Gastrocnemius medialis (tissue), 4 donors: Measurements from ENCODE around the gene MATN1. TPM values are rescaled to one million over a fixed set of nuclear protein-coding genes. Genes with fewer than 3 reads are reported as not detected.

Source experiments
- ATAC-seq, 2 donors: fragments of 150-250 bp; one replicate each; pipeline ENCODE4 v1.9.1; 2016
- DNase-seq, 2 donors: peaks; one replicate each; pipeline ENCODE4 v3.0.0-alpha.2; 2019
- H3K27ac ChIP-seq, 4 donors: fragments of 200-600 bp; sonication (generic); 1 replicate in 1 of 4; 2 replicates in 3 of 4; pipeline ENCODE4 v1.5.1; 2016 to 2018; ENCODE audit warnings: mild to moderate bottlenecking in 2 of 4, moderate library complexity in 1 of 4
- H3K27me3 ChIP-seq, 3 donors: fragments of 200-600 bp; sonication (generic) in 2 of 3; 1 replicate in 1 of 3; 2 replicates in 2 of 3; pipeline versions ENCODE4 v1.5.1 to v1.6.0; 2016 to 2019; ENCODE audit warnings: mild to moderate bottlenecking in 1 of 3, moderate library complexity in 1 of 3
- H3K36me3 ChIP-seq, 2 donors: fragments of 200-600 bp; sonication (generic) in 1 of 2; one replicate each; pipeline ENCODE4 v1.5.1; 2017 to 2018
- H3K4me1 ChIP-seq, 2 donors: fragments of 200-600 bp; sonication (generic) in 1 of 2; one replicate each; pipeline ENCODE4 v1.5.1; 2016 to 2017; ENCODE audit warnings: mild to moderate bottlenecking in 2 of 2
- H3K4me3 ChIP-seq, 4 donors: fragments of 200-600 bp; sonication (generic) in 3 of 4; 1 replicate in 1 of 4; 2 replicates in 3 of 4; pipeline ENCODE4 v1.5.1; 2016 to 2019; ENCODE audit warnings: mild to moderate bottlenecking in 2 of 4
- H3K9me3 ChIP-seq, 3 donors: fragments of 200-600 bp; sonication (generic) in 2 of 3; 1 replicate in 1 of 3; 2 replicates in 2 of 3; pipeline ENCODE4 v1.5.1; 2016 to 2019
- POLR2A ChIP-seq, 2 donors: fragments of 450-650 bp; IDR thresholded peaks; one replicate each; pipeline ENCODE4 v1.6.1; 2017; ENCODE audit warnings: antibody characterized with exemption in 2 of 2, mild to moderate bottlenecking in 2 of 2, moderate library complexity in 2 of 2
- in situ Hi-C, 4 donors: fragments of 200-750 bp; cut with MboI; loops; one replicate each; pipeline versions ENCODE4 v1.15.0 to v1.8.0; 2017; ENCODE audit warnings: low sequenced_read_pairs in 4 of 4
- intact Hi-C: fragments of 100-400 bp; cut with DNase I; formaldehyde crosslinking; loops from one replicate; pipeline ENCODE4 v1.15.1; 2023; ENCODE audit warnings: low total_unique reads
- total RNA-seq, 4 donors: library from RNA; depleted of rRNA; stranded (reverse); fragments of >200 nt; gene quantifications; one replicate each; pipeline versions ENCODE4 v1.1.0 to v1.2.3, GENCODE V29; 2016
- TF ChIP-seq, protein P1 (sequence below), 5 experiments: fragments of 450-650 bp in 3 of 5; fragments of 200-600 bp in 2 of 5; sonication (generic) in 2 of 5; IDR thresholded peaks in 4 of 5; conservative IDR thresholded peaks in 1 of 5; 1 replicate in 4 of 5; 2 replicates in 1 of 5; pipeline ENCODE4 v1.5.1; 2016 to 2019; ENCODE audit warnings: antibody characterized with exemption in 5 of 5, mild to moderate bottlenecking in 3 of 5, moderate library complexity in 3 of 5

Gene MATN1
- total RNA-seq, 4 donors from 2014 or later, result not detected

- H3K9me3 ChIP-seq, result no peaks in the 10 kb centered on the region
- ATAC-seq (no peak), DNase-seq (no peak)
- intact Hi-C loops, result loop anchor here (5.0 kb wide), 1 partner anchor 1918 kb away; no protein-coding TSS in a partner anchor
- no peaks in the 10 kb centered on the region for H3K36me3 ChIP-seq
- in situ Hi-C loops, result loop anchor here in 1 of 4 donors (25.0 kb wide), 1 partner anchor 1818 kb away; no protein-coding TSS in a partner anchor
- H3K27me3 ChIP-seq, result no peaks in the 10 kb centered on the region
- H3K4me1 ChIP-seq, result peaks cover 4 to 6% of the 10 kb centered on the region in 2 donors
- TF ChIP-seq, protein P1, sequence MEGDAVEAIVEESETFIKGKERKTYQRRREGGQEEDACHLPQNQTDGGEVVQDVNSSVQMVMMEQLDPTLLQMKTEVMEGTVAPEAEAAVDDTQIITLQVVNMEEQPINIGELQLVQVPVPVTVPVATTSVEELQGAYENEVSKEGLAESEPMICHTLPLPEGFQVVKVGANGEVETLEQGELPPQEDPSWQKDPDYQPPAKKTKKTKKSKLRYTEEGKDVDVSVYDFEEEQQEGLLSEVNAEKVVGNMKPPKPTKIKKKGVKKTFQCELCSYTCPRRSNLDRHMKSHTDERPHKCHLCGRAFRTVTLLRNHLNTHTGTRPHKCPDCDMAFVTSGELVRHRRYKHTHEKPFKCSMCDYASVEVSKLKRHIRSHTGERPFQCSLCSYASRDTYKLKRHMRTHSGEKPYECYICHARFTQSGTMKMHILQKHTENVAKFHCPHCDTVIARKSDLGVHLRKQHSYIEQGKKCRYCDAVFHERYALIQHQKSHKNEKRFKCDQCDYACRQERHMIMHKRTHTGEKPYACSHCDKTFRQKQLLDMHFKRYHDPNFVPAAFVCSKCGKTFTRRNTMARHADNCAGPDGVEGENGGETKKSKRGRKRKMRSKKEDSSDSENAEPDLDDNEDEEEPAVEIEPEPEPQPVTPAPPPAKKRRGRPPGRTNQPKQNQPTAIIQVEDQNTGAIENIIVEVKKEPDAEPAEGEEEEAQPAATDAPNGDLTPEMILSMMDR (IDR thresholded peaks at IDR 0.05 in 4 of 5, conservative IDR thresholded peaks at IDR 0.05 in 1 of 5), result no peak
- no peak for TF ChIP-seq POLR2A (IDR thresholded peaks at IDR 0.05)
- no peak overlapping the region for H3K27ac ChIP-seq
- no peak overlapping the region for H3K4me3 ChIP-seq
Observed at GRCh38 chr1:30705698-30706097, 17.7 kb downstream of the MATN1 start.

DNA sequence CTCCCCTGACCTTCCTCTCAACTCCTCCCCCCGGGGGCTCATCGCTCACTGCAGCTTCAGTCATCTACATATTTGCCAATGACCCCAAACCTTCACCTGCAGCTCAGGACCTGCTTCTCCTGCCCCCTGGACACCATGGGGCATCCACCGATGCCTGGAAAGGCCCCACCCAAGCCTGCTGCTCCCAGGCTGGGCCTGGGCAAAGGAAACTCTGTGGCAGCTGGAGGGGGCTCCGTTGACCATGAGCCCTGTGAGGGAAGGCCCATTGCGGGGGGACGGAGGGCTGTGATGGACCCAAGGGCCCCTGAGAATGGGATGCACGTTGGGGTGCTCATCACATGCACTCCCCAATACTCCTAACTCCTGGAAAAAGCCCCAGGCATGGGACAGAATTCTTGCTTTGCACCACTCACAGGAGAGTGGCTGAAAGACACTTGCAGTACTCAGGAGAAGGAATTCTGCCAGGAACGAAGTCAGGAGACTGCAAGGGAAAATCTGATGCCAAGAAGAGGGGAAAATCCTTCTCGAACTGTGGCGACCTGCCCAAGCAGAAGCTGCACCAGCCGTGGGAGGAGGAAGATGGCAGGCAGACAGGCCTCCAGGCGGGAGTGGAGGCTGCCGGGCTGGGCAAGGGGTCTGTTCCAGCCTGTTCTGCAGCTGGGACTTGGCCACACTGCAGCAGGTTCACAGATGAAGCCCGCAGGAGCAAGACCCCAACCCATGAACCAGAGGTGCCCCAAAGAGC lies 18.4 kb downstream of the MATN1 start:
- intact Hi-C loops, result loop anchor here (5.0 kb wide), 1 partner anchor 1918 kb away; no protein-coding TSS in a partner anchor
- Histone ChIP-seq H3K4me1 (peaks cover 4 to 6% of the 10 kb centered on the region in 2 donors), H3K36me3 (no peaks in the 10 kb centered on the region), H3K27ac (no peak overlapping the region), H3K27me3 (no peaks in the 10 kb centered on the region), H3K4me3 (no peak overlapping the region), H3K9me3 (no peaks in the 10 kb centered on the region)
- TF ChIP-seq, protein P1 (IDR thresholded peaks at IDR 0.05 in 4 of 5, conservative IDR thresholded peaks at IDR 0.05 in 1 of 5), result no peak
- TF ChIP-seq POLR2A (IDR thresholded peaks at IDR 0.05), result no peak
- no peak for DNase-seq
- in situ Hi-C loops, result loop anchor here in 1 of 4 donors (25.0 kb wide), 1 partner anchor 1818 kb away; no protein-coding TSS in a partner anchor
- ATAC-seq, result no peak

DNA sequence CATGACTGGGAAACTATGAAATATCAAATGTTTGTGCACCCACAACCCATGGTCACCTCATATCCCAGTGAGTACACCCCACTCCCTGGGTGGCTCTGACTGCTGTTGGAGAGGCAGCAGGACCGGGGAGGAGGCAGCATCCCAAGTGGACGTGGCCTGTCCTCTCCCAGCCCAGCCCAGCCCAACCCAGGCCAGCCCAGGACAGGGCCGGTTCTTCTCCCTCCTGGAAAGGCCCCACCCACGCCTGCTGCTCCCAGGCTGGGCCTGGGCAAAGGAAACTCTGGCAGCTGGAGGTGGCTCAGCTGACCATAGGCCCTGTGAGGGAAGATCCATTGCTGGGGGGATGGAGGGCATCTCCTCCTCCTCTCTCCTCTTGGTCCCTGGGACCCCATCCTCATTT lies 19.1 kb downstream of the MATN1 start:
- H3K4me1 ChIP-seq, result peaks cover 4 to 6% of the 10 kb centered on the region in 2 donors
- H3K36me3 ChIP-seq, result no peaks in the 10 kb centered on the region
- no peak for TF ChIP-seq POLR2A (IDR thresholded peaks at IDR 0.05)
- TF ChIP-seq, protein P1 (IDR thresholded peaks at IDR 0.05 in 4 of 5, conservative IDR thresholded peaks at IDR 0.05 in 1 of 5), result no peak
- no peaks in the 10 kb centered on the region for H3K27me3 ChIP-seq
- H3K4me3 ChIP-seq, result no peak overlapping the region
- intact Hi-C loops (no loop called here), in situ Hi-C loops (loop anchor here in 1 of 4 donors (25.0 kb wide), 1 partner anchor 1817 kb away; no protein-coding TSS in a partner anchor)
- no peak overlapping the region for H3K27ac ChIP-seq
- DNase-seq (peak in 1 of 2 donors; percentile 54), ATAC-seq (no peak)
- no peaks in the 10 kb centered on the region for H3K9me3 ChIP-seq

DNA sequence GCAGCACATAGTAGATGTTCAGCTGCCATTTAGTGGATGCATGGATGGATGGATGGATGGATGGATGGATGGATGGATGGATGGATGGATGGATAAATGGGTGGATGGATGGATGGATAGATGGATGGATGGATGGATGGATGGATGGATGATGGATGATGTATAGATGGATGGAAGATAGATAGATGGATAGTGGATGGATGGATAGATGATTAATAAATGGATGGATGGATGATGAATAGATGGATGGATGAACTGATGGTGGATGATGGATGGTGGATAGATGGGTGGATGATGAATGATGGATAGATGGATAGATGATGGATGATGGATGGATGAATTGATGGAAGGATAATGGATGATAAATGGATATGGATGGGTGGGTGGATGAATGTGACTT lies 20.6 kb downstream of the MATN1 start:
- no peak for DNase-seq
- ATAC-seq, result no peak
- H3K27ac ChIP-seq, result no peak overlapping the region
- in situ Hi-C loops (loop anchor here in 1 of 4 donors (25.0 kb wide), 1 partner anchor 1816 kb away; no protein-coding TSS in a partner anchor), intact Hi-C loops (no loop called here)
- H3K4me3 ChIP-seq, result no peak overlapping the region
- H3K27me3 ChIP-seq, result no peaks in the 10 kb centered on the region
- no peaks in the 10 kb centered on the region for H3K36me3 ChIP-seq
- peaks cover 3 to 7% of the 10 kb centered on the region in 2 donors for H3K4me1 ChIP-seq
- no peaks in the 10 kb centered on the region for H3K9me3 ChIP-seq
- TF ChIP-seq, protein P1 (IDR thresholded peaks at IDR 0.05 in 4 of 5, conservative IDR thresholded peaks at IDR 0.05 in 1 of 5), result no peak
- no peak for TF ChIP-seq POLR2A (IDR thresholded peaks at IDR 0.05)
